MV-4-11 (cell line): ENCODE results near the gene YAP1.

Experiments
- DNase-seq: peaks from one replicate; lab custom pipeline; 2025; lab: John Stamatoyannopoulos, UW

The YAP1 gene

GRCh38 chr11:102163368-102163767 lies 53.1 kb downstream of the YAP1 start:
- no peak for DNase-seq

- DNase-seq: no peak
These were observed 56.2 kb downstream of the YAP1 start for GRCh38 chr11:102166175-102167064.

- no peak for DNase-seq
These were observed 58.2 kb downstream of the YAP1 start for GRCh38 chr11:102168481-102168880.

GRCh38 chr11:102171101-102171500 lies 60.9 kb downstream of the YAP1 start:
- no peak for DNase-seq

- DNase-seq: no peak
These were observed 62.0 kb downstream of the YAP1 start for GRCh38 chr11:102172127-102172848.

- no peak for DNase-seq
These were observed 66.9 kb downstream of the YAP1 start for GRCh38 chr11:102177126-102177525.

- DNase-seq: peak; percentile 75
These were observed 67.9 kb downstream of the YAP1 start for GRCh38 chr11:102177974-102178631.

- DNase-seq: no peak
These were observed 69.1 kb downstream of the YAP1 start for GRCh38 chr11:102179371-102179770.

GRCh38 chr11:102184269-102184987 lies 74.2 kb downstream of the YAP1 start:
- DNase-seq: no peak

- DNase-seq: no peak
These were observed 76.4 kb downstream of the YAP1 start for GRCh38 chr11:102186551-102187191.

- no peak for DNase-seq
These were observed 77.3 kb downstream of the YAP1 start for GRCh38 chr11:102187416-102188151.

GRCh38 chr11:102188488-102188887 lies 78.2 kb downstream of the YAP1 start:
- DNase-seq: no peak

GRCh38 chr11:102191832-102192231 lies 81.6 kb downstream of the YAP1 start:
- no peak for DNase-seq

- no peak for DNase-seq
These were observed 82.3 kb downstream of the YAP1 start for GRCh38 chr11:102192349-102193066.

- DNase-seq: no peak
These were observed 84.0 kb downstream of the YAP1 start for GRCh38 chr11:102194257-102194656.

GRCh38 chr11:102194990-102195389 lies 84.7 kb downstream of the YAP1 start:
- DNase-seq: no peak

- DNase-seq: no peak
These were observed 86.1 kb downstream of the YAP1 start for GRCh38 chr11:102196351-102196750.

GRCh38 chr11:102196816-102197215 lies 86.6 kb downstream of the YAP1 start:
- no peak for DNase-seq

- no peak for DNase-seq
These were observed 87.5 kb downstream of the YAP1 start for GRCh38 chr11:102197670-102198139.

GRCh38 chr11:102199673-102200072 lies 89.4 kb downstream of the YAP1 start:
- no peak for DNase-seq
